WTC11 (cell line): ENCODE measurements around the gene FANCL. TPM values are rescaled to one million over a fixed set of nuclear protein-coding genes. Genes with fewer than 3 reads are reported as not detected.
"Not testable (repeated sequence)": the region's sequence is repeated elsewhere in the genome, so short reads cannot be mapped to it uniquely, and the experiment has no call there.

Experiments
- ATAC-seq: fragments of 200-7000 bp; cut with Tn5 transposase; 2 replicates; pipeline ENCODE4 v1.10.0; 2021; ENCODE audit warnings: mild to moderate bottlenecking, moderate library complexity
- CTCF ChIA-PET: fragments of 300-600 bp; sonication (Branson Sonifier 250); formaldehyde crosslinking; loops from one replicate; lab custom pipeline; 2021; ENCODE audit warnings: antibody characterized with exemption; lab: Charles Lee
- POLR2A ChIA-PET: fragments of 350-600 bp; sonication (Branson Sonifier 250); formaldehyde crosslinking; loops from one replicate; lab custom pipeline; 2021; ENCODE audit warnings: antibody characterized with exemption; lab: Charles Lee
- DNase-seq: peaks from one replicate; pipeline ENCODE4 v3.0.0; 2021; ENCODE audit warnings: low spot score
- H3K27ac Mint-ChIP-seq: 2 replicates; pipeline ENCODE4 v1.8.0; 2021; ENCODE audit warnings: mixed read lengths
- H3K27me3 Mint-ChIP-seq: 2 replicates; pipeline ENCODE4 v1.8.0; 2021; ENCODE audit warnings: low read depth, mild to moderate bottlenecking, moderate library complexity, mixed read lengths
- H3K36me3 Mint-ChIP-seq: 2 replicates; pipeline ENCODE4 v1.8.0; 2021; ENCODE audit warnings: mixed read lengths
- H3K4me1 Mint-ChIP-seq: 2 replicates; pipeline ENCODE4 v1.8.0; 2022; ENCODE audit warnings: mixed read lengths
- H3K4me3 Mint-ChIP-seq: 2 replicates; pipeline ENCODE4 v1.8.0; 2021; ENCODE audit warnings: mild to moderate bottlenecking, moderate library complexity, mixed read lengths
- H3K9me3 Mint-ChIP-seq: 2 replicates; pipeline ENCODE4 v1.8.0; 2021; ENCODE audit warnings: mixed read lengths
- ATF1 ChIP-seq: sonication (generic); formaldehyde crosslinking; IDR thresholded peaks from 2 replicates; pipeline ENCODE4 v1.8.1; 2023; ENCODE audit warnings: mild to moderate bottlenecking, moderate library complexity, missing genetic modification reagents
- GRHL2 ChIP-seq: fragments of 250-450 bp; sonication (Bioruptor Pico); IDR thresholded peaks from 2 replicates; pipeline ENCODE4 v1.8.0; 2022; ENCODE audit warnings: mild to moderate bottlenecking, moderate library complexity; ENCODE audit not compliant: insufficient replicate concordance, severe bottlenecking
- IRF2 ChIP-seq: sonication (generic); formaldehyde crosslinking; IDR thresholded peaks from 2 replicates; pipeline ENCODE4 v1.8.0; 2022; ENCODE audit warnings: low read depth, missing genetic modification reagents, borderline replicate concordance
- MYBL2 ChIP-seq: sonication (generic); formaldehyde crosslinking; IDR thresholded peaks from 2 replicates; pipeline ENCODE4 v1.8.1; 2023; ENCODE audit warnings: mild to moderate bottlenecking, moderate library complexity, missing genetic modification reagents
- NFE2L1 ChIP-seq: sonication (generic); formaldehyde crosslinking; IDR thresholded peaks from 2 replicates; pipeline ENCODE4 v1.8.1; 2023; ENCODE audit warnings: missing genetic modification reagents
- NR1H2 ChIP-seq: sonication (generic); formaldehyde crosslinking; IDR thresholded peaks from 2 replicates; pipeline ENCODE4 v1.9.0; 2021; ENCODE audit warnings: mild to moderate bottlenecking, moderate library complexity, missing genetic modification reagents
- ZNF671 ChIP-seq: fragments of 250-450 bp; sonication (Bioruptor Pico); IDR thresholded peaks from 2 replicates; pipeline ENCODE4 v1.8.0; 2021; ENCODE audit warnings: mild to moderate bottlenecking
- total RNA-seq: library from RNA; stranded (reverse); gene quantifications from 3 replicates; pipeline ENCODE4 v1.2.3, GENCODE V29; 2021
- TF ChIP-seq, protein P1 (sequence below): sonication (generic); formaldehyde crosslinking; IDR thresholded peaks from 2 replicates; pipeline ENCODE4 v1.8.0; 2022; ENCODE audit warnings: mild to moderate bottlenecking, missing genetic modification reagents
- TF ChIP-seq, protein P2 (sequence below): fragments of 250-450 bp; sonication (Bioruptor Pico); IDR thresholded peaks from 2 replicates; pipeline ENCODE4 v1.9.0; 2021; ENCODE audit warnings: mild to moderate bottlenecking, borderline replicate concordance
- TF ChIP-seq, protein P3 (sequence below): sonication (generic); formaldehyde crosslinking; IDR thresholded peaks from 2 replicates; pipeline ENCODE4 v1.8.1; 2023; ENCODE audit warnings: mild to moderate bottlenecking, missing genetic modification reagents, moderate library complexity
- TF ChIP-seq, protein P4 (sequence below): sonication (generic); formaldehyde crosslinking; IDR thresholded peaks from 2 replicates; pipeline ENCODE4 v1.8.0; 2022; ENCODE audit warnings: missing genetic modification reagents
- TF ChIP-seq, protein P5 (sequence below): fragments of 250-450 bp; sonication (Bioruptor Pico); IDR thresholded peaks from 2 replicates; pipeline ENCODE4 v2.1.2; 2022; ENCODE audit warnings: mild to moderate bottlenecking, moderate library complexity
- TF ChIP-seq, protein P6 (sequence below): sonication (generic); formaldehyde crosslinking; IDR thresholded peaks from 2 replicates; pipeline ENCODE4 v1.8.1; 2023; ENCODE audit warnings: mild to moderate bottlenecking, missing genetic modification reagents
- TF ChIP-seq, protein P7 (sequence below): sonication (generic); formaldehyde crosslinking; IDR thresholded peaks from 2 replicates; pipeline ENCODE4 v1.8.1; 2022; ENCODE audit warnings: mild to moderate bottlenecking, missing genetic modification reagents, moderate library complexity, borderline replicate concordance

FANCL gene
- total RNA-seq, 1 experiment from 2014 or later = 38.8 TPM

DNA sequence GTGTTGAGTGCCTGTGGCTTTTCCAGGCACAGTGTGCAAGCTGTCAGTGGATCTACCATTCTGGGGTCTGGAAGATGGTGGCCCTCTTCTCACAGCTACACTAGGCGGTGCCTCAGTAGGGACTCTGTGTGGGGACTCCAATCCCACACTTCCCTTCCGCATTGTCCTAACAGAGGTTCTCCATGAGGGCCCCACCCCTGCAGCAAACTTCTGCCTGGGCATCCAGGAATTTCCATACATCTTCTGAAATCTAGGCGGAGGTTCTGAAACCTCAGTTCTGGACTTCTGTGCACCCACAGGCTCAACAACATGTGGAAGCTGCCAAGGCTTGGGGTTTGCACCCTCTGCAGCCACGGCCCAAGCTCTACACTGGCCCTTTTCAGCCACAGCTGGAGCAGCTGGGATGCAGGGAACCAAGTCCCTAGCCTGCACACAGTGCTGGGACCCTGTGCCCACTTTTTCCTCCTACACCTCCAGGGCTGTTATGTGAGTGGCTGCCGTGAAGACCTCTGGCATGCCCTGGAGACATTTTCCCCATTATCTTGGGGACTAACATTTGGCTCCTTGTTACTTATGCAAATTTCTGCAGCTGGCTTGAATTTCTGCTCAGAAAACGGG, 30.1 kb downstream of the FANCL start:
- H3K27ac Mint-ChIP-seq, H3K4me3 Mint-ChIP-seq, CTCF ChIA-PET, ATAC-seq, H3K27me3 Mint-ChIP-seq, POLR2A ChIA-PET, DNase-seq: not testable (repeated sequence)
- H3K36me3 Mint-ChIP-seq = peaks cover 67% of the 10 kb centered on the region
- peaks cover 40% of the 10 kb centered on the region for H3K9me3 Mint-ChIP-seq
- peaks cover 35% of the 10 kb centered on the region for H3K4me1 Mint-ChIP-seq

DNA sequence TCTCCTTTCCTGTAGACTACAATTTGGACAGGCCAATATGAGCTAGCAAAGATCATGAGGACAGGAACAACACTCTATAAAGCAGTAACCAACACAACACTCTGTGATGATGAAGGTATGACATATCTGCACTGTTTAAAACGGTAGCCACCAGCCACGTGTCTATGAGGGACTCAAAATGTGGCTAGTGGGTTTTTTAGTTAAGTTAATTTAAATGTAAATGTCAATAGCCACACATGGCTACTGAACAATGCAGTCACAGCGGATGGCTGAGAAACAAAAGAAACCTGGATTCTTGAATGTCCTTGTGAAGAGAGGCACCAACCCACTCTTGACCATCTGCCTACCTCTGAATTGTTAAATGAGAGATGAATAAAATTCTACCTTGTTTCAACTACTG, 33.9 kb downstream of the FANCL start:
- TF ChIP-seq, protein P1, sequence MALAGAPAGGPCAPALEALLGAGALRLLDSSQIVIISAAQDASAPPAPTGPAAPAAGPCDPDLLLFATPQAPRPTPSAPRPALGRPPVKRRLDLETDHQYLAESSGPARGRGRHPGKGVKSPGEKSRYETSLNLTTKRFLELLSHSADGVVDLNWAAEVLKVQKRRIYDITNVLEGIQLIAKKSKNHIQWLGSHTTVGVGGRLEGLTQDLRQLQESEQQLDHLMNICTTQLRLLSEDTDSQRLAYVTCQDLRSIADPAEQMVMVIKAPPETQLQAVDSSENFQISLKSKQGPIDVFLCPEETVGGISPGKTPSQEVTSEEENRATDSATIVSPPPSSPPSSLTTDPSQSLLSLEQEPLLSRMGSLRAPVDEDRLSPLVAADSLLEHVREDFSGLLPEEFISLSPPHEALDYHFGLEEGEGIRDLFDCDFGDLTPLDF (CRISPR knock-in tag) = no peak
- TF ChIP-seq, protein P2, sequence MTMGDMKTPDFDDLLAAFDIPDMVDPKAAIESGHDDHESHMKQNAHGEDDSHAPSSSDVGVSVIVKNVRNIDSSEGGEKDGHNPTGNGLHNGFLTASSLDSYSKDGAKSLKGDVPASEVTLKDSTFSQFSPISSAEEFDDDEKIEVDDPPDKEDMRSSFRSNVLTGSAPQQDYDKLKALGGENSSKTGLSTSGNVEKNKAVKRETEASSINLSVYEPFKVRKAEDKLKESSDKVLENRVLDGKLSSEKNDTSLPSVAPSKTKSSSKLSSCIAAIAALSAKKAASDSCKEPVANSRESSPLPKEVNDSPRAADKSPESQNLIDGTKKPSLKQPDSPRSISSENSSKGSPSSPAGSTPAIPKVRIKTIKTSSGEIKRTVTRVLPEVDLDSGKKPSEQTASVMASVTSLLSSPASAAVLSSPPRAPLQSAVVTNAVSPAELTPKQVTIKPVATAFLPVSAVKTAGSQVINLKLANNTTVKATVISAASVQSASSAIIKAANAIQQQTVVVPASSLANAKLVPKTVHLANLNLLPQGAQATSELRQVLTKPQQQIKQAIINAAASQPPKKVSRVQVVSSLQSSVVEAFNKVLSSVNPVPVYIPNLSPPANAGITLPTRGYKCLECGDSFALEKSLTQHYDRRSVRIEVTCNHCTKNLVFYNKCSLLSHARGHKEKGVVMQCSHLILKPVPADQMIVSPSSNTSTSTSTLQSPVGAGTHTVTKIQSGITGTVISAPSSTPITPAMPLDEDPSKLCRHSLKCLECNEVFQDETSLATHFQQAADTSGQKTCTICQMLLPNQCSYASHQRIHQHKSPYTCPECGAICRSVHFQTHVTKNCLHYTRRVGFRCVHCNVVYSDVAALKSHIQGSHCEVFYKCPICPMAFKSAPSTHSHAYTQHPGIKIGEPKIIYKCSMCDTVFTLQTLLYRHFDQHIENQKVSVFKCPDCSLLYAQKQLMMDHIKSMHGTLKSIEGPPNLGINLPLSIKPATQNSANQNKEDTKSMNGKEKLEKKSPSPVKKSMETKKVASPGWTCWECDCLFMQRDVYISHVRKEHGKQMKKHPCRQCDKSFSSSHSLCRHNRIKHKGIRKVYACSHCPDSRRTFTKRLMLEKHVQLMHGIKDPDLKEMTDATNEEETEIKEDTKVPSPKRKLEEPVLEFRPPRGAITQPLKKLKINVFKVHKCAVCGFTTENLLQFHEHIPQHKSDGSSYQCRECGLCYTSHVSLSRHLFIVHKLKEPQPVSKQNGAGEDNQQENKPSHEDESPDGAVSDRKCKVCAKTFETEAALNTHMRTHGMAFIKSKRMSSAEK (CRISPR knock-in tag) = peak; percentile 68; the same call in 1 of the 2 replicates
- no peak for TF ChIP-seq GRHL2 (CRISPR knock-in tag)
- Mint-ChIP-seq H3K4me1 (peaks cover 33% of the 10 kb centered on the region), H3K36me3 (peaks cover 36% of the 10 kb centered on the region), H3K27me3 (no peaks in the 10 kb centered on the region), H3K27ac (peak overlapping the region; percentile 72), H3K9me3 (peaks cover 26% of the 10 kb centered on the region), H3K4me3 (no peak overlapping the region)
- DNase-seq (no peak), ATAC-seq (peak; percentile 95)
- ChIA-PET CTCF (interaction anchor here (0.6 to 1.5 kb wide), 2 partner anchors 95 to 346 kb away, joined by 3 read pairs; no protein-coding TSS in a partner anchor), POLR2A (interaction anchor here (1.1 kb wide), 1 partner anchor 12 kb away, joined by 3 read pairs; no protein-coding TSS in a partner anchor)

DNA sequence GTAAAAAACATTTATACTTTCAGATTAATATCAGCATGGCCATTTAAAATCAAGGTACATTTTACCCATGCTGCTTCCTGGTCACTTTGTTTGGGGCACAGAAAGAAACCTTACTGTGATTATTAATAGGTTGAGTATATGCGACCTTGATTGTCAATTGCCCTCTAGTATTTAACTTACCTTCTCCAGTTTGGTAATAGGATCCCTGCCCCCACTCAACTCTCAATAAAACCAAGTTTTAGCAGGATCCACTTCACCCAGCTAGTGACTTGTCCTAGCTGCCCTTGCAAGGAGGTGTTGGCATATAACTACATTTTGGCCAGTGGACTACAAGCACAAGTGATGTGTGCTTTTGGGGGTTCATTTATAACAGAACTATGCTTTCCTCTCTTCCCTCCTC, 34.3 kb downstream of the FANCL start:
- Mint-ChIP-seq H3K4me1 (peaks cover 33% of the 10 kb centered on the region), H3K27ac (peak overlapping the region; percentile 72), H3K4me3 (no peak overlapping the region), H3K36me3 (peaks cover 32% of the 10 kb centered on the region), H3K27me3 (no peaks in the 10 kb centered on the region), H3K9me3 (peaks cover 22% of the 10 kb centered on the region)
- POLR2A ChIA-PET = interaction anchor here (1.1 kb wide), 1 partner anchor 12 kb away, joined by 3 read pairs; no protein-coding TSS in a partner anchor
- TF ChIP-seq ZNF671 (CRISPR knock-in tag) (no peak), IRF2 (CRISPR knock-in tag) (no peak), GRHL2 (CRISPR knock-in tag) (no peak), ATF1 (CRISPR knock-in tag) (no peak), NFE2L1 (no peak), NR1H2 (CRISPR knock-in tag) (no peak), MYBL2 (CRISPR knock-in tag) (no peak)
- TF ChIP-seq, protein P3, sequence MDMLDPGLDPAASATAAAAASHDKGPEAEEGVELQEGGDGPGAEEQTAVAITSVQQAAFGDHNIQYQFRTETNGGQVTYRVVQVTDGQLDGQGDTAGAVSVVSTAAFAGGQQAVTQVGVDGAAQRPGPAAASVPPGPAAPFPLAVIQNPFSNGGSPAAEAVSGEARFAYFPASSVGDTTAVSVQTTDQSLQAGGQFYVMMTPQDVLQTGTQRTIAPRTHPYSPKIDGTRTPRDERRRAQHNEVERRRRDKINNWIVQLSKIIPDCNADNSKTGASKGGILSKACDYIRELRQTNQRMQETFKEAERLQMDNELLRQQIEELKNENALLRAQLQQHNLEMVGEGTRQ (CRISPR knock-in tag) = no peak
- TF ChIP-seq, protein P4, sequence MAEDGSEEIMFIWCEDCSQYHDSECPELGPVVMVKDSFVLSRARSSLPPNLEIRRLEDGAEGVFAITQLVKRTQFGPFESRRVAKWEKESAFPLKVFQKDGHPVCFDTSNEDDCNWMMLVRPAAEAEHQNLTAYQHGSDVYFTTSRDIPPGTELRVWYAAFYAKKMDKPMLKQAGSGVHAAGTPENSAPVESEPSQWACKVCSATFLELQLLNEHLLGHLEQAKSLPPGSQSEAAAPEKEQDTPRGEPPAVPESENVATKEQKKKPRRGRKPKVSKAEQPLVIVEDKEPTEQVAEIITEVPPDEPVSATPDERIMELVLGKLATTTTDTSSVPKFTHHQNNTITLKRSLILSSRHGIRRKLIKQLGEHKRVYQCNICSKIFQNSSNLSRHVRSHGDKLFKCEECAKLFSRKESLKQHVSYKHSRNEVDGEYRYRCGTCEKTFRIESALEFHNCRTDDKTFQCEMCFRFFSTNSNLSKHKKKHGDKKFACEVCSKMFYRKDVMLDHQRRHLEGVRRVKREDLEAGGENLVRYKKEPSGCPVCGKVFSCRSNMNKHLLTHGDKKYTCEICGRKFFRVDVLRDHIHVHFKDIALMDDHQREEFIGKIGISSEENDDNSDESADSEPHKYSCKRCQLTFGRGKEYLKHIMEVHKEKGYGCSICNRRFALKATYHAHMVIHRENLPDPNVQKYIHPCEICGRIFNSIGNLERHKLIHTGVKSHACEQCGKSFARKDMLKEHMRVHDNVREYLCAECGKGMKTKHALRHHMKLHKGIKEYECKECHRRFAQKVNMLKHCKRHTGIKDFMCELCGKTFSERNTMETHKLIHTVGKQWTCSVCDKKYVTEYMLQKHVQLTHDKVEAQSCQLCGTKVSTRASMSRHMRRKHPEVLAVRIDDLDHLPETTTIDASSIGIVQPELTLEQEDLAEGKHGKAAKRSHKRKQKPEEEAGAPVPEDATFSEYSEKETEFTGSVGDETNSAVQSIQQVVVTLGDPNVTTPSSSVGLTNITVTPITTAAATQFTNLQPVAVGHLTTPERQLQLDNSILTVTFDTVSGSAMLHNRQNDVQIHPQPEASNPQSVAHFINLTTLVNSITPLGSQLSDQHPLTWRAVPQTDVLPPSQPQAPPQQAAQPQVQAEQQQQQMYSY = no peak
- TF ChIP-seq, protein P5, sequence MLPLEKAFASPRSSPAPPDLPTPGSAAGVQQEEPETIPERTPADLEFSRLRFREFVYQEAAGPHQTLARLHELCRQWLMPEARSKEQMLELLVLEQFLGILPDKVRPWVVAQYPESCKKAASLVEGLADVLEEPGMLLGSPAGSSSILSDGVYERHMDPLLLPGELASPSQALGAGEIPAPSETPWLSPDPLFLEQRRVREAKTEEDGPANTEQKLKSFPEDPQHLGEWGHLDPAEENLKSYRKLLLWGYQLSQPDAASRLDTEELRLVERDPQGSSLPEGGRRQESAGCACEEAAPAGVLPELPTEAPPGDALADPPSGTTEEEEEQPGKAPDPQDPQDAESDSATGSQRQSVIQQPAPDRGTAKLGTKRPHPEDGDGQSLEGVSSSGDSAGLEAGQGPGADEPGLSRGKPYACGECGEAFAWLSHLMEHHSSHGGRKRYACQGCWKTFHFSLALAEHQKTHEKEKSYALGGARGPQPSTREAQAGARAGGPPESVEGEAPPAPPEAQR = no peak
- TF ChIP-seq, protein P6, sequence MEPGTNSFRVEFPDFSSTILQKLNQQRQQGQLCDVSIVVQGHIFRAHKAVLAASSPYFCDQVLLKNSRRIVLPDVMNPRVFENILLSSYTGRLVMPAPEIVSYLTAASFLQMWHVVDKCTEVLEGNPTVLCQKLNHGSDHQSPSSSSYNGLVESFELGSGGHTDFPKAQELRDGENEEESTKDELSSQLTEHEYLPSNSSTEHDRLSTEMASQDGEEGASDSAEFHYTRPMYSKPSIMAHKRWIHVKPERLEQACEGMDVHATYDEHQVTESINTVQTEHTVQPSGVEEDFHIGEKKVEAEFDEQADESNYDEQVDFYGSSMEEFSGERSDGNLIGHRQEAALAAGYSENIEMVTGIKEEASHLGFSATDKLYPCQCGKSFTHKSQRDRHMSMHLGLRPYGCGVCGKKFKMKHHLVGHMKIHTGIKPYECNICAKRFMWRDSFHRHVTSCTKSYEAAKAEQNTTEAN (CRISPR knock-in tag) = no peak
- TF ChIP-seq, protein P7, sequence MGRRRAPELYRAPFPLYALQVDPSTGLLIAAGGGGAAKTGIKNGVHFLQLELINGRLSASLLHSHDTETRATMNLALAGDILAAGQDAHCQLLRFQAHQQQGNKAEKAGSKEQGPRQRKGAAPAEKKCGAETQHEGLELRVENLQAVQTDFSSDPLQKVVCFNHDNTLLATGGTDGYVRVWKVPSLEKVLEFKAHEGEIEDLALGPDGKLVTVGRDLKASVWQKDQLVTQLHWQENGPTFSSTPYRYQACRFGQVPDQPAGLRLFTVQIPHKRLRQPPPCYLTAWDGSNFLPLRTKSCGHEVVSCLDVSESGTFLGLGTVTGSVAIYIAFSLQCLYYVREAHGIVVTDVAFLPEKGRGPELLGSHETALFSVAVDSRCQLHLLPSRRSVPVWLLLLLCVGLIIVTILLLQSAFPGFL (CRISPR knock-in tag) = no peak
- ATAC-seq (peak; percentile 55), DNase-seq (no peak)
- CTCF ChIA-PET = interaction anchor here (0.6 to 1.5 kb wide), 2 partner anchors 95 to 347 kb away, joined by 3 read pairs; no protein-coding TSS in a partner anchor
